ENCODE measurements around the gene TSHZ1. TPM values are rescaled to one million over a fixed set of nuclear protein-coding genes. Genes with fewer than 3 reads are reported as not detected.

TSHZ1 gene
- total and polyA plus RNA-seq, 4 donors: 4.2 to 6.6 (median 5.6) TPM

GRCh38 chr18:75204732-75205513 lies 5.7 kb upstream of the TSHZ1 start:
- no peak overlapping the region for H3K9ac ChIP-seq (ENCODE audit: low read depth in 1 of 2, low read length in 2 of 2)
- peaks cover 11 to 38% (median 25%) of the 10 kb centered on the region in 4 donors for H3K4me1 ChIP-seq (ENCODE audit: control insufficient read depth in 4 of 4, insufficient read depth in 4 of 4, low read length in 3 of 4)
- H3K27ac ChIP-seq (ENCODE audit: low read depth in 1 of 2, low read length in 2 of 2): no peak overlapping the region
- H3K4me3 ChIP-seq (ENCODE audit: low read depth in 1 of 3, low read length in 3 of 3): peak overlapping the region in 2 of 3 donors; percentile 34 to 46
- DNase-seq (ENCODE audit: low spot score): no peak
- no peak for TF ChIP-seq ATF3 (IDR thresholded peaks at IDR 0.05)
- TF ChIP-seq JUND (IDR thresholded peaks at IDR 0.05): no peak
- no peak for TF ChIP-seq REST (IDR thresholded peaks at IDR 0.05)
- TF ChIP-seq ZBTB33 (IDR thresholded peaks at IDR 0.05): no peak
- TF ChIP-seq TAF1 (conservative IDR thresholded peaks at IDR 0.05): no peak
- no peak for TF ChIP-seq FOXA2 (IDR thresholded peaks at IDR 0.05)
- no peak for TF ChIP-seq FOXA1 (IDR thresholded peaks at IDR 0.05)
- TF ChIP-seq HNF4G (IDR thresholded peaks at IDR 0.05): no peak
- TF ChIP-seq CTCF (IDR thresholded peaks at IDR 0.05; ENCODE audit: low read depth, low read length, missing input control): no peak
- no peak for TF ChIP-seq EGR1 (IDR thresholded peaks at IDR 0.05; ENCODE audit: low read depth in 2 of 2)
- no peak for TF ChIP-seq HNF4A (conservative IDR thresholded peaks at IDR 0.05)
- TF ChIP-seq SP1 (IDR thresholded peaks at IDR 0.05): no peak
- no peaks in the 10 kb centered on the region for H3K27me3 ChIP-seq (ENCODE audit: control insufficient read depth in 4 of 4, insufficient read depth in 4 of 4, low read length in 3 of 4)
- H3K36me3 ChIP-seq (ENCODE audit: control insufficient read depth in 4 of 4, insufficient read depth in 3 of 4, low read depth in 1 of 4, low read length in 3 of 4): peaks cover 0 to 12% (median 4%) of the 10 kb centered on the region in 4 donors
- WGBS: 25% methylated on average over 75 of the region's 75 CpGs
- no peaks in the 10 kb centered on the region for H3K9me3 ChIP-seq (ENCODE audit: control insufficient read depth in 4 of 4, low read length in 3 of 4)

- DNase-seq (ENCODE audit: low spot score): no peak
- Histone ChIP-seq H3K4me3 (ENCODE audit: low read depth in 1 of 3, low read length in 3 of 3) (peak overlapping the region in 1 of 3 donors; percentile 46), H3K9ac (ENCODE audit: low read depth in 1 of 2, low read length in 2 of 2) (no peak overlapping the region), H3K36me3 (ENCODE audit: control insufficient read depth in 4 of 4, insufficient read depth in 3 of 4, low read depth in 1 of 4, low read length in 3 of 4) (peaks cover 0 to 5% (median 2%) of the 10 kb centered on the region in 4 donors), H3K27me3 (ENCODE audit: control insufficient read depth in 4 of 4, insufficient read depth in 4 of 4, low read length in 3 of 4) (no peaks in the 10 kb centered on the region), H3K27ac (ENCODE audit: low read depth in 1 of 2, low read length in 2 of 2) (no peak overlapping the region), H3K9me3 (ENCODE audit: control insufficient read depth in 4 of 4, low read length in 3 of 4) (no peaks in the 10 kb centered on the region), H3K4me1 (ENCODE audit: control insufficient read depth in 4 of 4, insufficient read depth in 4 of 4, low read length in 3 of 4) (peaks cover 11 to 40% (median 27%) of the 10 kb centered on the region in 4 donors)
- no peak for TF ChIP-seq TAF1 (conservative IDR thresholded peaks at IDR 0.05)
- no peak for TF ChIP-seq RAD21 (IDR thresholded peaks at IDR 0.05)
- no peak for TF ChIP-seq FOXA1 (IDR thresholded peaks at IDR 0.05)
- WGBS: 69% methylated on average over 16 of the region's 16 CpGs
Observed at GRCh38 chr18:75205514-75206132, 5.0 kb upstream of the TSHZ1 start.
